ENCODE data around the gene KLF11.

KLF11 gene

DNA sequence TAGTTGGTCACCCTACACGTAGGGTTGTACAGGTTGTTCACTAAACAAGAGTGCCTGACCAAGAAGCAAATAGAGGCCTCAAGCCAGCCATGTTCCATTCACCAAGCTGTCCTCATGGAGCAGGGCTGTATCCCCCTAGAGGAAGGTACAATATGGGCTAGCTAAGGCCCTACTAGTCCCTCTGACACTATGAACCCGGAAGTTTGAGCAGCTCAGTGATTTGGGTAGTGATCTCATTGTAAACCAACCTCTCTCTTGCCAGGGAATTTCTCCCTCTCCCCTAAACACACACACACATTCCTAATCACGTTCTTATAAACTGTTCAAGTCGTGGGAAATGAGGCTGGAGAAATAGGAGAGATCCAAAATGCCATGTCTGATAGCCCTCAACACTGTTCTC lies 43.6 kb downstream of the KLF11 start:
- Histone ChIP-seq H3K4me3 (replicated peaks; ENCODE audit: insufficient read depth, low read length) (no peak overlapping the region), H3K27ac (replicated peaks) (no peak overlapping the region), H3K27me3 (ENCODE audit: insufficient read depth, poor library complexity, severe bottlenecking) (peaks cover 17% of the 10 kb centered on the region)
- DNase-seq (ENCODE audit: low read depth in 1 of 2, low spot score in 1 of 2): no peak
- TF ChIP-seq POLR2AphosphoS5 (IDR thresholded peaks at IDR 0.05; ENCODE audit: low read depth): no peak
- no peak for TF ChIP-seq SPI1 (IDR thresholded peaks at IDR 0.05; ENCODE audit: borderline replicate concordance, low read depth)
- TF ChIP-seq GABPA (IDR thresholded peaks at IDR 0.05; ENCODE audit: low read depth): no peak
- TF ChIP-seq, protein P1, sequence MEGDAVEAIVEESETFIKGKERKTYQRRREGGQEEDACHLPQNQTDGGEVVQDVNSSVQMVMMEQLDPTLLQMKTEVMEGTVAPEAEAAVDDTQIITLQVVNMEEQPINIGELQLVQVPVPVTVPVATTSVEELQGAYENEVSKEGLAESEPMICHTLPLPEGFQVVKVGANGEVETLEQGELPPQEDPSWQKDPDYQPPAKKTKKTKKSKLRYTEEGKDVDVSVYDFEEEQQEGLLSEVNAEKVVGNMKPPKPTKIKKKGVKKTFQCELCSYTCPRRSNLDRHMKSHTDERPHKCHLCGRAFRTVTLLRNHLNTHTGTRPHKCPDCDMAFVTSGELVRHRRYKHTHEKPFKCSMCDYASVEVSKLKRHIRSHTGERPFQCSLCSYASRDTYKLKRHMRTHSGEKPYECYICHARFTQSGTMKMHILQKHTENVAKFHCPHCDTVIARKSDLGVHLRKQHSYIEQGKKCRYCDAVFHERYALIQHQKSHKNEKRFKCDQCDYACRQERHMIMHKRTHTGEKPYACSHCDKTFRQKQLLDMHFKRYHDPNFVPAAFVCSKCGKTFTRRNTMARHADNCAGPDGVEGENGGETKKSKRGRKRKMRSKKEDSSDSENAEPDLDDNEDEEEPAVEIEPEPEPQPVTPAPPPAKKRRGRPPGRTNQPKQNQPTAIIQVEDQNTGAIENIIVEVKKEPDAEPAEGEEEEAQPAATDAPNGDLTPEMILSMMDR (IDR thresholded peaks at IDR 0.05; ENCODE audit: insufficient read depth, low read length): no peak
- TF ChIP-seq, protein P2, sequence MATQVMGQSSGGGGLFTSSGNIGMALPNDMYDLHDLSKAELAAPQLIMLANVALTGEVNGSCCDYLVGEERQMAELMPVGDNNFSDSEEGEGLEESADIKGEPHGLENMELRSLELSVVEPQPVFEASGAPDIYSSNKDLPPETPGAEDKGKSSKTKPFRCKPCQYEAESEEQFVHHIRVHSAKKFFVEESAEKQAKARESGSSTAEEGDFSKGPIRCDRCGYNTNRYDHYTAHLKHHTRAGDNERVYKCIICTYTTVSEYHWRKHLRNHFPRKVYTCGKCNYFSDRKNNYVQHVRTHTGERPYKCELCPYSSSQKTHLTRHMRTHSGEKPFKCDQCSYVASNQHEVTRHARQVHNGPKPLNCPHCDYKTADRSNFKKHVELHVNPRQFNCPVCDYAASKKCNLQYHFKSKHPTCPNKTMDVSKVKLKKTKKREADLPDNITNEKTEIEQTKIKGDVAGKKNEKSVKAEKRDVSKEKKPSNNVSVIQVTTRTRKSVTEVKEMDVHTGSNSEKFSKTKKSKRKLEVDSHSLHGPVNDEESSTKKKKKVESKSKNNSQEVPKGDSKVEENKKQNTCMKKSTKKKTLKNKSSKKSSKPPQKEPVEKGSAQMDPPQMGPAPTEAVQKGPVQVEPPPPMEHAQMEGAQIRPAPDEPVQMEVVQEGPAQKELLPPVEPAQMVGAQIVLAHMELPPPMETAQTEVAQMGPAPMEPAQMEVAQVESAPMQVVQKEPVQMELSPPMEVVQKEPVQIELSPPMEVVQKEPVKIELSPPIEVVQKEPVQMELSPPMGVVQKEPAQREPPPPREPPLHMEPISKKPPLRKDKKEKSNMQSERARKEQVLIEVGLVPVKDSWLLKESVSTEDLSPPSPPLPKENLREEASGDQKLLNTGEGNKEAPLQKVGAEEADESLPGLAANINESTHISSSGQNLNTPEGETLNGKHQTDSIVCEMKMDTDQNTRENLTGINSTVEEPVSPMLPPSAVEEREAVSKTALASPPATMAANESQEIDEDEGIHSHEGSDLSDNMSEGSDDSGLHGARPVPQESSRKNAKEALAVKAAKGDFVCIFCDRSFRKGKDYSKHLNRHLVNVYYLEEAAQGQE (IDR thresholded peaks at IDR 0.05; ENCODE audit: insufficient replicate concordance, low read depth): no peak

DNA sequence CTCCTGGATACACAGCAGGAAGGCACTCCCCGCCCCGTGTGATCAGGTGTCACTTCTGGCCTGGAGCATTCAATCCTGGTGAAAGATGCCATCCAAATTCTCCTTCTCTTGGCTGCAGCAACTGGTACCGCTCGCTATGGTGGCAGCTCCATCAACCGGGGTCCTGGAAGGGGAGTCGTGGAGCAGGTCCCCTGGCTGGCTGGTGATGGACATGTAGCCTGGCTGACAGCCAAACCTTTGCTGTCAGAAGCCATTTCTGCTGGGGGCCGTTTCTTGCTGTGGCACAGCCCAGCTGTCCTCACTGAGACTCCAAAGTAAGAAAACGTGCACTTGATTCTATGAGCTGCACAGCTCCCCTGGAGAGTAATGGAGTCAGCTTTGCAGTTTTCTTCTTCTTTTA lies 44.0 kb downstream of the KLF11 start:
- H3K4me3 ChIP-seq (replicated peaks; ENCODE audit: insufficient read depth, low read length): no peak overlapping the region
- peaks cover 14% of the 10 kb centered on the region for H3K27me3 ChIP-seq (ENCODE audit: insufficient read depth, poor library complexity, severe bottlenecking)
- TF ChIP-seq SPI1 (IDR thresholded peaks at IDR 0.05; ENCODE audit: borderline replicate concordance, low read depth) (no peak), POLR2AphosphoS5 (IDR thresholded peaks at IDR 0.05; ENCODE audit: low read depth) (no peak), GABPA (IDR thresholded peaks at IDR 0.05; ENCODE audit: low read depth) (no peak)
- TF ChIP-seq, protein P2 (IDR thresholded peaks at IDR 0.05; ENCODE audit: insufficient replicate concordance, low read depth): no peak
- TF ChIP-seq, protein P1 (IDR thresholded peaks at IDR 0.05; ENCODE audit: insufficient read depth, low read length): no peak

DNA sequence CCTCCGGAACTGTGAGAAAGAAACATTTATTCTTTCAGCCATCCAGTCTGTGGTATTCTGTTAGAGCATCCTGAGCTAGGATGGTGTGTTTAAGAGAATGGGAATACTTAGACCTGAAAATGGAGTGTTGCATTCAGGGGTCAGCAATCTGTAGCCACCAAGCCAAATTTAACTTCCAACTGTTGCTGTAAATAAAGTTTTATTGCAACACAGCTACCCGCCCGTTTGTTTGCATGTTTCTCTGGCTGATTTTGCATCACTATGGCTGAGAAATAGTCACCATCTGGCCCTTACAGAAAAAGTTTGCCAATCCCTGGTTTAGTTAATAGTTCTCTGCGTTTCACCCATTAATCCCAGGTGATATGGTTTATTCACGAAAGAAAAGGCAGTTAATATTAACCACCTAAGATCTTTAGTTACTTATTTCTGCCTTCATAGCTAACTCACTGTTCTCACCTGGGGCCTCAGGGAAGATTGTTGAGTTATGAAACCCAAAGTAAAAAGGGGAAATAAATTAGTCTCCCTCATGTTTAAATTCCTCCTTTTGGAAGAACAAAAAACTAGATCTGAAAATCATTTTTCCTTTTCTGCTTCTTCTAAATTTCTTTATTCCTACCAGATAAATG lies 46.3 kb downstream of the KLF11 start:
- peak in 1 of 2 experiments; percentile 18 for DNase-seq (ENCODE audit: low read depth in 1 of 2, low spot score in 1 of 2)
- Histone ChIP-seq H3K4me3 (replicated peaks; ENCODE audit: insufficient read depth, low read length) (no peak overlapping the region), H3K27ac (replicated peaks) (peak overlapping the region; percentile 22), H3K27me3 (ENCODE audit: insufficient read depth, poor library complexity, severe bottlenecking) (peaks cover 4% of the 10 kb centered on the region)
- no peak for TF ChIP-seq SPI1 (IDR thresholded peaks at IDR 0.05; ENCODE audit: borderline replicate concordance, low read depth)
- TF ChIP-seq, protein P2 (IDR thresholded peaks at IDR 0.05; ENCODE audit: insufficient replicate concordance, low read depth): no peak
- no peak for TF ChIP-seq POLR2AphosphoS5 (IDR thresholded peaks at IDR 0.05; ENCODE audit: low read depth)
- no peak for TF ChIP-seq GABPA (IDR thresholded peaks at IDR 0.05; ENCODE audit: low read depth)
- TF ChIP-seq, protein P1 (IDR thresholded peaks at IDR 0.05; ENCODE audit: insufficient read depth, low read length): no peak

More for the DNA sequence above, 44.0 kb downstream of the KLF11 start:
- no peak for DNase-seq (ENCODE audit: low read depth in 1 of 2, low spot score in 1 of 2)
- no peak overlapping the region for H3K27ac ChIP-seq (replicated peaks)
